Spleen (tissue), 3 donors: ENCODE results near the gene C4orf50.

ENCODE experiments used
- POLR2A ChIP-seq, 3 donors: fragments of 450-650 bp; IDR thresholded peaks; one replicate each; pipeline ENCODE4 v1.5.1; 2017; ENCODE audit warnings: antibody characterized with exemption in 3 of 3, mild to moderate bottlenecking in 1 of 3
- POLR2AphosphoS5 ChIP-seq, 3 donors: sonication (generic); formaldehyde crosslinking; IDR thresholded peaks; one replicate each; pipeline ENCODE4 v1.5.1; 2017; ENCODE audit warnings: antibody characterized with exemption in 3 of 3

DNA sequence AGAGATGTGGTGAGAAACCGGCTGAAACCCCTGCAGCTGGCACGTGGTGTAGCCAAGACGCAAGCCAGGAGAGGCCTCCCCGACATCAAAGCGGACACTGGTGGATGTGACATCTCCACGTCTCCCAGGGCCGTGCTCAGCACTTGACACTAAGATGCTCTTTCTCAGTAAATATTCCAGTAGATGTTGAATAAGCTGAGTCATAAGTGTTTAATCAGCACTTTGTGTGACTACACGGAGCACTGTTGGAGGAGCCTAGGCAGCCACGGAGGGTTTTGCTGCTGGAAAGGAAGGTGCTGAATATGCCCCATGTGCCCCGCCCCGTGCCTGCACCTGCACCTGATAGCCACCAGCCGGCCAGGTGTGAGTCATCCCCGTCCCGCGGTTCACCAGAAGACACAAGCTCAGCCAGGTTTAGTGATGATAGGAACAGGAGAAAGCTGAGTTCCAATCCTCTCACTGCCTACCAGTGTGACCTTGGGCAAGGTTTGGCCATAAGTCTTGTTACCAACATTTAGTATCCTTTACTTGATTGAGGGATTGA, 29.0 kb upstream of the C4orf50 start:
- TF ChIP-seq POLR2A (IDR thresholded peaks at IDR 0.05) (no peak), POLR2AphosphoS5 (IDR thresholded peaks at IDR 0.05) (no peak)
